ENCODE data around the gene SMURF1.

The SMURF1 gene

DNA sequence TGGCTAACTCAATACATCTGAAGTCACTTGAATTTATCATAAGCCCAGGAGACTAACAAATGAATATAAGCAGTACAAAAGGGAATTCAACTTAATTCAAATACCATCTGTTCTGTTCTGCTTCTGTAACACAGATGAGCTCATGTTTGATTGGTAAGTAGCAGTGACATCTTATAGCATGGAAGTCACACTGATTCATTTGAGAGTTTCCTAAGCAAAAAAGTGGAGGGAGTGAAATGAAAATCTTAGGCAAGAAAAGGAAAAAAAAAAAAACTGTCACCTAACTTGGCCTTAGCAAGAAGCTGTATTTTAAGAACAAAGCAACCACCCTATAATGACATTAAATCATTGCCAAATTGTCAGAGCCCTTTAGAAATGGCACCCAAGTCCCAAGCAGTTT lies 49.5 kb downstream of the SMURF1 start:
- H3K4me3 ChIP-seq (ENCODE audit: low read depth, low read length): no peak overlapping the region
- H3K9me3 ChIP-seq (ENCODE audit: severe bottlenecking): no peaks in the 10 kb centered on the region
- no peaks in the 10 kb centered on the region for H3K27me3 ChIP-seq (ENCODE audit: insufficient read depth, low read depth, severe bottlenecking)
- no peaks in the 10 kb centered on the region for H3K36me3 ChIP-seq
- TF ChIP-seq, protein P1, sequence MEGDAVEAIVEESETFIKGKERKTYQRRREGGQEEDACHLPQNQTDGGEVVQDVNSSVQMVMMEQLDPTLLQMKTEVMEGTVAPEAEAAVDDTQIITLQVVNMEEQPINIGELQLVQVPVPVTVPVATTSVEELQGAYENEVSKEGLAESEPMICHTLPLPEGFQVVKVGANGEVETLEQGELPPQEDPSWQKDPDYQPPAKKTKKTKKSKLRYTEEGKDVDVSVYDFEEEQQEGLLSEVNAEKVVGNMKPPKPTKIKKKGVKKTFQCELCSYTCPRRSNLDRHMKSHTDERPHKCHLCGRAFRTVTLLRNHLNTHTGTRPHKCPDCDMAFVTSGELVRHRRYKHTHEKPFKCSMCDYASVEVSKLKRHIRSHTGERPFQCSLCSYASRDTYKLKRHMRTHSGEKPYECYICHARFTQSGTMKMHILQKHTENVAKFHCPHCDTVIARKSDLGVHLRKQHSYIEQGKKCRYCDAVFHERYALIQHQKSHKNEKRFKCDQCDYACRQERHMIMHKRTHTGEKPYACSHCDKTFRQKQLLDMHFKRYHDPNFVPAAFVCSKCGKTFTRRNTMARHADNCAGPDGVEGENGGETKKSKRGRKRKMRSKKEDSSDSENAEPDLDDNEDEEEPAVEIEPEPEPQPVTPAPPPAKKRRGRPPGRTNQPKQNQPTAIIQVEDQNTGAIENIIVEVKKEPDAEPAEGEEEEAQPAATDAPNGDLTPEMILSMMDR (IDR thresholded peaks at IDR 0.05; ENCODE audit: low read depth, low read length): no peak
- no peak for DNase-seq
- no peak overlapping the region for H3K27ac ChIP-seq

DNA sequence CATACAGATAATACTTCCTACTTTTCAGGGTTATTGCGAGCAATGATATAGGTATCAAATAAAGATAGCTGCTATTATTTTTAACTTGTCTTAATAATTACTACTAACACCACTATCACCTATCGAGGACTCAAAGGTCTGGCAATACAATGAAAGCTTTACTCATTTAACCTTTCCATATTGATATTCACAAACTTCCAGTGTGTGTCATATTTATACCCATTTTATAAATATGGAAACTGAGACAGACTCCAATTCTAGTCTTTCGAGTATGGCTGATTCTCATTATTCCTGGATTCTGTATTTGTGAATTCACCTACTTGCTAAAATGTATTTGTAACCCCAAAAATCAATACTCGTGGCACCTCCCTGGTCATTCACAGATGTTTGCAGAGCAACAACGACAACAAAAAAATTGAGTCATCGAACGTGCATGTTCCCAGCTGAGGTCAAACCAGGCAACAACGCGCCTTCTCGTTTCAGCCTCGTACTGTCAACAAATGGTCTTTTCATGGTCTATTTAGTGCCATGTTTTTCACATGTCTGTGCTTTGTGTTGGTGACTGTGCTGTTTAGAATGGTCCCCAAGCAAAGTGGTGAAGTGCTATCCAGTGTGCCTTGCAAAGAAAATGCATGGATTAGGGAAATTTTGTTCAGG lies 51.7 kb downstream of the SMURF1 start:
- Histone ChIP-seq H3K27me3 (ENCODE audit: insufficient read depth, low read depth, severe bottlenecking) (no peaks in the 10 kb centered on the region), H3K36me3 (no peaks in the 10 kb centered on the region), H3K27ac (no peak overlapping the region), H3K9me3 (ENCODE audit: severe bottlenecking) (no peaks in the 10 kb centered on the region), H3K4me3 (ENCODE audit: low read depth, low read length) (no peak overlapping the region)
- DNase-seq: no peak
- TF ChIP-seq, protein P1 (IDR thresholded peaks at IDR 0.05; ENCODE audit: low read depth, low read length): no peak

- Histone ChIP-seq H3K27ac (no peak overlapping the region), H3K36me3 (no peaks in the 10 kb centered on the region), H3K27me3 (ENCODE audit: insufficient read depth, low read depth, severe bottlenecking) (no peaks in the 10 kb centered on the region), H3K4me3 (ENCODE audit: low read depth, low read length) (no peak overlapping the region), H3K9me3 (ENCODE audit: severe bottlenecking) (peaks cover 4% of the 10 kb centered on the region)
- TF ChIP-seq, protein P1 (IDR thresholded peaks at IDR 0.05; ENCODE audit: low read depth, low read length): no peak
- no peak for DNase-seq
Measured at GRCh38 chr7:99090771-99091542, 53.0 kb downstream of the SMURF1 start.

DNA sequence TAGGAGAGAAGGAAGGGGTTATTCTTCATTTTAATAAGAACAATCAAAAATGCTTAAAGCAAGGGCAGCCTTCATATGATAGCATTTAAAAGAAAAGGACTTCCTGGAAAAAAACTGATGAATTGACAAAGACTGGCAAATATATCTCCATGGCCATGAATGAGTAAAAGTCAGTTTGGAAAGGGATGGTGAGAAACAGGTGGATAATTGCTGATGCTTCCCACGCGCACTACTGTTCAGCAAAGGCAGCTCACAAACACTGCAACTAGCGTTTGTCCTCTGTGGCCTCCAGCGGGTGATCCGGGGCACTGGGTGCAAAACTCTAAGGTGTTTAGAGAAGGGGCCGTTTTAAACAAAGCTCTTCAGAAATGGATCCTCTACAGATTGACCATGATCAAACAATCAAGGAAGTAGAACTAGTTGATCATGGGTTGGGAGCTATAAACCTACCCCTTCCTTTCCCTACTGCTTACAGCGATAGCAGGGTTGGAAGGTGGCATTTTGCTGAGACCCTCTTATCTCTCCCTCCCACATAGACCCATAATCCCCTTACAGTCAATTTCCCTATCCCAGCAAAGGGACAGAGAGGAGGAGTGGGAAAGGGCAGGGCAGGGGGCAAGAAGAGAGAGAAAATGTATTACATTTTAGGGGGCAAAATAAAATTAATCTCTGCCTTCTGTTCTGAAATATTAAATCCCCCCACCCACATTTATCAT lies 53.8 kb downstream of the SMURF1 start:
- TF ChIP-seq, protein P1 (IDR thresholded peaks at IDR 0.05; ENCODE audit: low read depth, low read length): no peak
- Histone ChIP-seq H3K27ac (no peak overlapping the region), H3K27me3 (ENCODE audit: insufficient read depth, low read depth, severe bottlenecking) (no peaks in the 10 kb centered on the region), H3K4me3 (ENCODE audit: low read depth, low read length) (no peak overlapping the region), H3K9me3 (ENCODE audit: severe bottlenecking) (peaks cover 4% of the 10 kb centered on the region), H3K36me3 (no peaks in the 10 kb centered on the region)
- no peak for DNase-seq

GRCh38 chr7:99086944-99087343 lies 57.0 kb downstream of the SMURF1 start:
- TF ChIP-seq, protein P1 (IDR thresholded peaks at IDR 0.05; ENCODE audit: low read depth, low read length): no peak
- DNase-seq: no peak
- no peak overlapping the region for H3K4me3 ChIP-seq (ENCODE audit: low read depth, low read length)
- H3K9me3 ChIP-seq (ENCODE audit: severe bottlenecking): peaks cover 4% of the 10 kb centered on the region
- no peak overlapping the region for H3K27ac ChIP-seq
- no peaks in the 10 kb centered on the region for H3K36me3 ChIP-seq
- H3K27me3 ChIP-seq (ENCODE audit: insufficient read depth, low read depth, severe bottlenecking): no peaks in the 10 kb centered on the region
